Cardiac muscle cell (in vitro differentiated cells and primary cell): Measurements from ENCODE around the gene USP32. TPM values are rescaled to one million over a fixed set of nuclear protein-coding genes. Genes with fewer than 3 reads are reported as not detected.
A peak's percentile ranks its signal among the peaks of the same experiment; 100 is the strongest.
"Not testable (repeated sequence)": the region's sequence is repeated elsewhere in the genome, so short reads cannot be mapped to it uniquely, and the experiment has no call there.

ENCODE experiments used
- DNase-seq, 2 donors: peaks; one replicate each; pipeline versions ENCODE4 v3.0.0 to v3.0.0-alpha.2; 2010 to 2017; ENCODE audit warnings: low read depth in 1 of 2, low spot score in 1 of 2
- H3K27ac ChIP-seq: fragments of 200-600 bp; sonication (generic); 2 replicates; pipeline ENCODE4 v1.5.1; 2016
- H3K27me3 ChIP-seq: fragments of 200-600 bp; sonication (generic); 2 replicates; pipeline ENCODE4 v1.6.0; 2016; ENCODE audit warnings: control low read depth
- H3K36me3 ChIP-seq: fragments of 200-600 bp; sonication (generic); 2 replicates; pipeline ENCODE4 v1.5.1; 2016; ENCODE audit warnings: control low read depth
- H3K4me1 ChIP-seq: fragments of 200-600 bp; sonication (generic); 2 replicates; pipeline ENCODE4 v1.8.1; 2017; ENCODE audit warnings: low read depth, mild to moderate bottlenecking, mixed run types
- H3K4me3 ChIP-seq: fragments of 200-600 bp; sonication (generic); 2 replicates; pipeline ENCODE4 v1.5.1; 2016; ENCODE audit warnings: mild to moderate bottlenecking
- H3K9me3 ChIP-seq: fragments of 200-600 bp; sonication (generic); 2 replicates; pipeline ENCODE4 v1.5.1; 2017; ENCODE audit warnings: low read depth, mild to moderate bottlenecking, control low read depth
- polyA plus RNA-seq: library from polyadenylated mRNA; unstranded; fragments of >200 nt; fragmentation: Nextera tagmentation; extraction: Ambion mirVana; gene quantifications from 2 replicates; pipeline ENCODE4 v1.2.1, GENCODE V29; 2016
- total RNA-seq: library from RNA; depleted of rRNA; stranded (reverse); fragments of >200 nt; gene quantifications from 2 replicates; pipeline ENCODE4 v1.2.3, GENCODE V29; 2016
- TF ChIP-seq, protein P1 (sequence below): IDR thresholded peaks from 2 replicates; pipeline ENCODE4 v1.5.1; 2012; ENCODE audit warnings: low read depth, mild to moderate bottlenecking, low read length

USP32 gene
- total and polyA plus RNA-seq, 2 experiments from 2014 or later = 19.7 to 32.2 TPM

DNA sequence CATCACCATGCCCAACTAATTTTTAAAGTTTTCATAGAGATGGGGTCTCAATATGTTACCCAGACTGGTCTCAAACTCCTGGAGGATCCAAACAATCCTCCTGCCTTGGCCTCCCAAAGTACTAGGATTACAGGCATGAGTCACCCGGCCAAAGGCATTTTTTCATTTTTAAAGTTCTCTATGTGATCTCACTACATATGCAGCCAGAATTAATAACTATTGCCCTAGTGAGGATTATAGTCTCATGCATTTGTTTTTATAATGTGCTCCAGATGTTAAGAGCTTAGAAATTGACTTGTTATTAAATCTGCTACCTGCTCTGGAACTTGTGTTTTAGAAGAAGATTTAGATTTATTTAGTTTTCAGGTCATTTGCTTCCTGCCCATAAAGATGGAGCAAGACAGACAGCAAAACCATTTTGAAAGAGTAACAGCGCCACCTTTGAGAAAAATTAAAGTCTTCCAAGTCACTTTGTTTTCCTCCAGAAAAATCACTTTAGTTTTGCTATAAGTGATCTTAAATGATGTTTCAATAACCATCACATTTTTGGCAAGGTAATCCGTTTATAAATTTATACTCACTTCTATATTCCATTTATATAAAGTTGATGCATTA, 162.6 kb downstream of the USP32 start:
- no peaks in the 10 kb centered on the region for H3K4me1 ChIP-seq
- no peaks in the 10 kb centered on the region for H3K9me3 ChIP-seq
- H3K27me3 ChIP-seq = no peaks in the 10 kb centered on the region
- no peak overlapping the region for H3K4me3 ChIP-seq
- DNase-seq = peak in 1 of 2 donors; percentile 13
- peaks cover 14% of the 10 kb centered on the region for H3K36me3 ChIP-seq
- TF ChIP-seq, protein P1, sequence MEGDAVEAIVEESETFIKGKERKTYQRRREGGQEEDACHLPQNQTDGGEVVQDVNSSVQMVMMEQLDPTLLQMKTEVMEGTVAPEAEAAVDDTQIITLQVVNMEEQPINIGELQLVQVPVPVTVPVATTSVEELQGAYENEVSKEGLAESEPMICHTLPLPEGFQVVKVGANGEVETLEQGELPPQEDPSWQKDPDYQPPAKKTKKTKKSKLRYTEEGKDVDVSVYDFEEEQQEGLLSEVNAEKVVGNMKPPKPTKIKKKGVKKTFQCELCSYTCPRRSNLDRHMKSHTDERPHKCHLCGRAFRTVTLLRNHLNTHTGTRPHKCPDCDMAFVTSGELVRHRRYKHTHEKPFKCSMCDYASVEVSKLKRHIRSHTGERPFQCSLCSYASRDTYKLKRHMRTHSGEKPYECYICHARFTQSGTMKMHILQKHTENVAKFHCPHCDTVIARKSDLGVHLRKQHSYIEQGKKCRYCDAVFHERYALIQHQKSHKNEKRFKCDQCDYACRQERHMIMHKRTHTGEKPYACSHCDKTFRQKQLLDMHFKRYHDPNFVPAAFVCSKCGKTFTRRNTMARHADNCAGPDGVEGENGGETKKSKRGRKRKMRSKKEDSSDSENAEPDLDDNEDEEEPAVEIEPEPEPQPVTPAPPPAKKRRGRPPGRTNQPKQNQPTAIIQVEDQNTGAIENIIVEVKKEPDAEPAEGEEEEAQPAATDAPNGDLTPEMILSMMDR = no peak
- no peak overlapping the region for H3K27ac ChIP-seq

DNA sequence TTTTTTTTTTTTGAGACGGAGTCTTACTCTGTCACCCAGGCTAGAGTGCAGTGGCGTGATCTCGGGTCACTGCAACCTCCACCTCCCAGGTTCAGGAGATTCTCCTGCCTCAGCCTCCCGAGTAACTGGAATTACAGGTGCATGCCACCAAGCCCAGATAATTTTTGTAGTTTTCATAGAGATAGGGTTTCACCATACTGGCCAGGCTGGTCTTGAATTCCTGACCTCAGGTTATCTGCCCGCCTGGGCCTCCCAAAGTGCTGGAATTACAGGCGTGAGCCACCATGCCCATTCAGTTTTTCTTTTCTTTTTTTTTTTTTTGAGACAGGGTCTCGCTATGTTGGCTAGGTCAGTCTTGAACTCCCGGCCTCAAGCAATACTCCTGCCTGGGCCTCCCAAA, 164.7 kb downstream of the USP32 start:
- H3K4me1 ChIP-seq, H3K9me3 ChIP-seq, H3K27me3 ChIP-seq, H3K27ac ChIP-seq, DNase-seq, H3K4me3 ChIP-seq: not testable (repeated sequence)
- peaks cover 25% of the 10 kb centered on the region for H3K36me3 ChIP-seq

DNA sequence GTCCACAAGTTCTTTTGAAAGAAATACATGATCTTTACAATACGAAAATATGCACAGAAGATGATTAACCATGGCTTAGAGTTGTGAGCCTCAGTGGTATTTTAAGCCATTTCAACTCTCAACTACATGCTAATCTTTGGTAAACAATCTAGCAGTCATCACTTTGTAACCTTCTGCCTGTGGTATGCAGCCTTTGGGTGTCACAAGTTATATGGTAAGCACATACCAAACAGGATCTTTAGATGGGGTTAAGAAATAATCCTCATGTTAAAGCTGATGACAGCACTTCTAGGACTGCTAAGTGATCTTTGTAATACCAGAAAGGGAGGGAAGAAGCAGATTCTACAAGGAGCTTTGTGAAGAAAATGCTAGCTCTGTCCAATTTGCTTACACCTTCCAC, 167.9 kb downstream of the USP32 start:
- Histone ChIP-seq H3K27me3 (no peaks in the 10 kb centered on the region), H3K27ac (no peak overlapping the region), H3K4me1 (no peaks in the 10 kb centered on the region), H3K4me3 (no peak overlapping the region), H3K9me3 (no peaks in the 10 kb centered on the region), H3K36me3 (peaks cover 38% of the 10 kb centered on the region)
- peak in 1 of 2 donors; percentile 10 for DNase-seq
- TF ChIP-seq, protein P1 = no peak

DNA sequence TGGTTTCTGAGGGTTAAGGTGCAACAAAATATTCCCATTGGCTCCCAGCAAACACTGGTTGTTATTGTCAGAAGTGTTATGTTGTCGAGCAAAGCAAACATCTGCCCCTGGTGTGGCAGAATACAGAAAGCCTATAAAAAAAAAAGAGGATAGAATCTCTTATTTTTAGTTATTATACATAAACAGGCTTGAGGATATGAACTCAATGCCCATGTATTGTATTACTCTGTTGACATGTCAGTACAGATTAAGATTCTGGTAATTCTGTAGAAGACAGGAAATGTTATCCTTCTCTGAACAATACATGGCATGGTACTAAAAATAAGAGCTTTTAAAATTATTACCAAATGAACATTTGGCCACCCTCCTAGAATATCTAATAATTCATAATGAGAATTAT, 168.5 kb downstream of the USP32 start:
- Histone ChIP-seq H3K27me3 (no peaks in the 10 kb centered on the region), H3K27ac (no peak overlapping the region), H3K4me3 (no peak overlapping the region), H3K9me3 (no peaks in the 10 kb centered on the region), H3K36me3 (peaks cover 40% of the 10 kb centered on the region), H3K4me1 (no peaks in the 10 kb centered on the region)
- TF ChIP-seq, protein P1 = no peak
- DNase-seq = no peak

DNA sequence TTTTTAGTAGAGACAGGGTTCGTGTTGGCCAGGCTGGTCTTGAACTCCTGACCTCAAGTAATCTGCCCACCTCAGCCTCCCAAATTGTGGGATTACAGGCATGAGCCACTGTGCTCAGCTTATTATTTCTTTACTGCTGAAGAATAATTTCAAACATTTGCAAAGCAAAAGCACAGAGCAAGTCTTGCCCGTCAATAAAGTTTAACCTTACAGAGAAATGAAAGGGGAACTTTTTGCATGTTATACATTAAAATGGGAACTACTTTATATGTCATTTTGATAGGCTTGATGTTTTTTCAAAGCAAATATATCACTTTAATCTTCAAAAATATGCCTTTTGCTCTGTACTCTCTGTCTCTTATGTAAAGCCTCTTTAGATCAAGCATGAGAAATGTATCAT, 173.2 kb downstream of the USP32 start:
- not testable (repeated sequence) for H3K4me1 ChIP-seq, H3K4me3 ChIP-seq, H3K27ac ChIP-seq, DNase-seq, H3K27me3 ChIP-seq, H3K9me3 ChIP-seq
- H3K36me3 ChIP-seq = peaks cover 28% of the 10 kb centered on the region

DNA sequence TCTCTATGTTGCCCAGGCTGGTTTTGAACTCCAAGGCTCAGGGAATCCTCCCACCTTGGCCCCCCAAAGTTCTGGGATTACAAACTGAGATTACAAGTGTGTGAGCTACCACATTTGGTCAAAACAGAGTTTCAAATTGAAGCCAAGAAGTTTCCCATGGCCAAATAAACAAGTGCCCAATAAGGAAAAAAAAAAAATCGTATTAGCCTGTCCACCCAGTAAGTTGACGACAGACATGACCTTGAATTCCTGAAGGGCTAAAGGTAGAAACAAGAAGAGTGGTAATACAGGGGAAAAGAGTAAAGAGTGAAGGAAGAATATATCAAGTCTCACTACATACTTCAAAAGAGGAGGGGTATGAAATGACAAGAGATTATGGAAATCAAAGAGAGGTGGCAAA, 176.0 kb downstream of the USP32 start:
- DNase-seq, H3K4me1 ChIP-seq, H3K9me3 ChIP-seq, H3K4me3 ChIP-seq, H3K27me3 ChIP-seq, H3K36me3 ChIP-seq, H3K27ac ChIP-seq: not testable (repeated sequence)

DNA sequence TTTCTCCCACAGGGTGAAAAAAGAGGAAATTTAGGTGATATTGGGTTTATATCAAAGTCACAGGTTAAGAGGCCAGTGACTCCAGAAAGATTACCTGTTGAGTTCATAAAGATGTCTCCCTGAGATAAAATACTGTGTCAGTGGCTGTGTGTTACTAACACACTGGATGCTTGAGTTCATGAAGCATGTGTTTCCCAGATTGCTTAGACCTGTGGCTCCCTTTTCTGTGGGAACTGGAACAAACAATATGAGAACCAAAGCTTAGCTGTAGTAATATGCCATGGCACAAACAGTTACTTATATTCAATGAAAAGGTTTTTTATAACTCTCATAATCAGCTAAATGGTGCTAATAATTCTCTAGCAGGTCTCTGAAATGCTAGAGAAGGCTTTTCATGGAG, 180.7 kb downstream of the USP32 start:
- H3K27me3 ChIP-seq, H3K4me1 ChIP-seq, H3K9me3 ChIP-seq, H3K36me3 ChIP-seq, H3K27ac ChIP-seq, DNase-seq, H3K4me3 ChIP-seq: not testable (repeated sequence)

DNA sequence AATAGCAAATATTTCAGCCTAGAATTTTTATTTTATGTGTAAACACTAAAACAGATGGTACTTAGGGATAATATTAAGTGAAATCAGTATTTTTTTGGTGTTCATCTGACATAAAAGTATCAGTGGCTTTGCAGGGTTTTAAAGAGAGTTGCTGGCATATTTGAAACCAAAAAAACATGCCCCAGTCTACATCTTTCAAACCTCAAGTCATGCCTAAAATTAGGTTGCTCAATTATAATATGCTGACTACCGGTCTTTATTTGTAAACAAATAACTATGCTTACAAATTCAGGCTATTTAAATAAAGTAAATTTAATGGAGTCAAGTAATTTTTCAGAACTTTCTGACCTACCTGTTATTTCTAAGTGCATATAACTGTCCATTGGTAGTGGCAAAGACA, 183.6 kb downstream of the USP32 start:
- H3K27me3 ChIP-seq, H3K27ac ChIP-seq, DNase-seq, H3K36me3 ChIP-seq, H3K4me3 ChIP-seq, H3K9me3 ChIP-seq, H3K4me1 ChIP-seq: not testable (repeated sequence)

DNA sequence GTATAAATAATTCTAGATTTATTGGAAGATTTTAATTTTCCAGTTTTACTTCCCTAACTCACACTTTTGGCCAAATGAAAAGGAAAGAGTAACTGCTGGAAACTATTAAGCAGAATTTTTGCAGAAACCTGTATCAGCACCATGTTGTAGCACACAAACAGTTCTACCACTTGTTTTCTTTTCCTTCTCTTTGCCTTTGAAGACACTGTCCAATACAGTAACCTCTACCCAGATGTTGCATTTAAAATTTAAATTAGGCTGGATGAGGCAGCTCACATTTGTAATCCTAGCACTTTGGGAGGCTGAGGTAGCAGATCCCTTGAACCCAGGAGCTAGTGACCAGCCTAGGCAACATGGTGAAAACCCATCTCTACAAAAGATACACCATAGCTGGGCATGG, 186.2 kb downstream of the USP32 start:
- not testable (repeated sequence) for H3K4me1 ChIP-seq, H3K27ac ChIP-seq, DNase-seq, H3K4me3 ChIP-seq, H3K9me3 ChIP-seq, H3K27me3 ChIP-seq, H3K36me3 ChIP-seq

DNA sequence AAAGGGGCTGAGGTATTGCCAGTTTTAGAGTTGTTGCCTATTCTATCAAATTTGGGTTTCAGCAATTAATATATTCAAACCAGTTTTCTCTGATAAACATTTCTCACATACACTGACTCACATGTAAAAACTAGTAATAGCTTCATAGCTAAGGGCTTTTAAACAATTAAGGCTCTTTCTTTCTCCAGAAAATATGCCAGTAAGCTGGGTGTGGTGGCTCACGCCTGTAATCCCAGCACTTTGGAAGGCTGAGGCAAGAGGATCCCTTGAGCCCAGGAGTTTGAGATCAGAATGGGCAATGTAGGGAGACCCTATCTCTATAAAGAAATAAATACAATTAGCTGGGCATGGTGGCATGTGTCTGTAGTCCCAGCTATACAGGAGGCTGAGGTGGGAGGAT, 193.3 kb downstream of the USP32 start:
- not testable (repeated sequence) for H3K27me3 ChIP-seq, H3K4me3 ChIP-seq, DNase-seq

DNA sequence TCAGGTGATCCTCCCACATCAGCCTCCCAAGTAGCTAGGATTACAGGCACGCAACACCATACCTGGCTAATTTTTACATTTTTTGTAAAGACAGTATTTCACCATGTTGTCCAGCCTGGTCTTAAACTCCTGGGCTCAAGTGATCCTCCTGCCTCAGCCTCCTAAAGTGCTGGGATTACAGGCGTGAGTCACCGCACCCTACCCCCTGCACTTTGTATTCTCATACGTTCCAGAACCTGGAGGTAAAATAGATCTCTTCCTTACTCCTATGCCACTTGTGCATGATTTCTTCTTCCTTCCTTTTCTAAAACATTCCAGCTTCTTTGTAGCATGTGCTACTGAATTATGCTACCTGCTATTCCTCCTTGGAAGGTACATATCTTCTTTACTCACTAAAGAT, 197.8 kb downstream of the USP32 start:
- H3K27ac ChIP-seq, H3K9me3 ChIP-seq, H3K4me1 ChIP-seq, H3K27me3 ChIP-seq, DNase-seq, H3K4me3 ChIP-seq: not testable (repeated sequence)
- peaks cover 60% of the 10 kb centered on the region for H3K36me3 ChIP-seq

More for the DNA sequence above, 193.3 kb downstream of the USP32 start:
- not testable (repeated sequence) for H3K4me1 ChIP-seq, H3K27ac ChIP-seq, H3K9me3 ChIP-seq
- peaks cover 34% of the 10 kb centered on the region for H3K36me3 ChIP-seq
